SK-N-SH (cell line): ENCODE measurements around the gene UGT2A1. TPM values are rescaled to one million over a fixed set of nuclear protein-coding genes. Genes with fewer than 3 reads are reported as not detected.
"Not testable (repeated sequence)": the region's sequence is repeated elsewhere in the genome, so short reads cannot be mapped to it uniquely, and the experiment has no call there.

Source experiments
- CTCF ChIA-PET: fragments of 300-600, 350-600 bp; formaldehyde crosslinking; extraction: SDS; loops from one replicate; lab custom pipeline; 2021; lab: Yijun Ruan, JAX
- POLR2A ChIA-PET: fragments of 350-600 bp; sonication (Branson Sonifier 250); formaldehyde crosslinking; extraction: SDS; loops from one replicate; lab custom pipeline; 2020; ENCODE audit warnings: antibody characterized with exemption, inconsistent platforms; lab: Yijun Ruan, JAX
- DNase-seq: peaks from one replicate; pipeline ENCODE4 v3.0.0; 2012
- H2AFZ ChIP-seq: fragments of 200-600 bp; sonication (generic); 2 replicates; pipeline ENCODE4 v1.8.1; 2016; ENCODE audit warnings: antibody characterized with exemption, mild to moderate bottlenecking, low read depth
- H3F3A ChIP-seq: fragments of 200-600 bp; sonication (generic); replicated peaks from 2 replicates; pipeline ENCODE3; 2016; ENCODE audit warnings: antibody characterized with exemption, mild to moderate bottlenecking; ENCODE audit not compliant: insufficient read depth
- H3K27ac ChIP-seq, 2 experiments: fragments of 200-500 bp in 1 of 2; fragments of 200-600 bp in 1 of 2; sonication (Bioruptor generic) in 1 of 2; sonication (generic), shearing (Covaris generic) in 1 of 2; 2 replicates each; pipeline versions ENCODE4 v1.5.1 to v1.6.1; 2014 to 2016; ENCODE audit warnings: low read depth in 2 of 2, inconsistent platforms in 1 of 2, low read length in 1 of 2, mild to moderate bottlenecking in 1 of 2, mixed read lengths in 1 of 2
- H3K27me3 ChIP-seq: fragments of 200-600 bp; sonication (generic), shearing (Covaris generic); 2 replicates; pipeline ENCODE4 v1.6.1; 2016; ENCODE audit warnings: mixed run types; ENCODE audit not compliant: insufficient read depth
- H3K36me3 ChIP-seq, 2 experiments: fragments of 200-500 bp in 1 of 2; fragments of 200-600 bp in 1 of 2; sonication (Bioruptor generic) in 1 of 2; sonication (generic) in 1 of 2; replicated peaks in 1 of 2; 2 replicates each; pipeline versions ENCODE3 to v1.5.1; 2014 to 2016; ENCODE audit warnings: low read length in 1 of 2, mild to moderate bottlenecking in 1 of 2; ENCODE audit not compliant: insufficient read depth in 2 of 2, control insufficient read depth in 1 of 2
- H3K4me1 ChIP-seq, 2 experiments: fragments of 200-500 bp in 1 of 2; fragments of 200-600 bp in 1 of 2; sonication (Bioruptor generic) in 1 of 2; sonication (generic), shearing (Covaris generic) in 1 of 2; 2 replicates each; pipeline versions ENCODE4 v1.5.1 to v1.6.1; 2014 to 2016; ENCODE audit warnings: low read depth in 1 of 2, low read length in 1 of 2, mixed run types in 1 of 2; ENCODE audit not compliant: insufficient read depth in 2 of 2, control insufficient read depth in 1 of 2
- H3K4me2 ChIP-seq: fragments of 200-600 bp; sonication (generic), shearing (Covaris generic); 2 replicates; pipeline ENCODE4 v1.6.1; 2017; ENCODE audit warnings: mixed run types
- H3K4me3 ChIP-seq, 2 experiments: fragments of 200-500 bp in 1 of 2; fragments of 200-600 bp in 1 of 2; sonication (Bioruptor generic) in 1 of 2; sonication (generic), shearing (Covaris generic) in 1 of 2; 2 replicates each; pipeline versions ENCODE4 v1.5.1 to v1.8.1; 2014 to 2016; ENCODE audit warnings: low read depth in 2 of 2, inconsistent platforms in 1 of 2, low read length in 1 of 2, mild to moderate bottlenecking in 1 of 2, mixed read lengths in 1 of 2, moderate library complexity in 1 of 2
- H3K79me2 ChIP-seq: fragments of 200-600 bp; sonication (generic); 2 replicates; pipeline ENCODE4 v1.8.1; 2017; ENCODE audit warnings: mild to moderate bottlenecking; ENCODE audit not compliant: insufficient read depth
- H3K9ac ChIP-seq: fragments of 200-600 bp; sonication (generic); 2 replicates; pipeline ENCODE4 v1.6.1; 2017; ENCODE audit warnings: mixed run types
- H3K9me2 ChIP-seq: fragments of 200-600 bp; sonication (generic); 2 replicates; pipeline ENCODE4 v1.6.1; 2017; ENCODE audit warnings: mixed run types
- H3K9me3 ChIP-seq: fragments of 200-600 bp; sonication (generic); 2 replicates; pipeline ENCODE4 v1.6.1; 2017; ENCODE audit warnings: mixed run types, mild to moderate bottlenecking, moderate library complexity
- H4K20me1 ChIP-seq: fragments of 200-600 bp; sonication (generic); 2 replicates; pipeline ENCODE4 v1.6.1; 2017; ENCODE audit warnings: mild to moderate bottlenecking, mixed run types; ENCODE audit not compliant: insufficient read depth
- CHD2 ChIP-seq: fragments of 150-350 bp; IDR thresholded peaks from 2 replicates; pipeline ENCODE4 v1.6.1; 2018; ENCODE audit warnings: low read length; ENCODE audit not compliant: partially characterized antibody
- EP300 ChIP-seq, 2 experiments: IDR thresholded peaks; 2 replicates each; pipeline versions ENCODE4 v1.4.0 to v1.6.1; 2012; ENCODE audit warnings: borderline replicate concordance in 1 of 2, low read depth in 1 of 2, low read length in 1 of 2
- EZH2phosphoT487 ChIP-seq: fragments of 200-600 bp; sonication (generic); IDR thresholded peaks from 2 replicates; pipeline ENCODE4 v1.6.1; 2017; ENCODE audit warnings: low read depth, mixed run types, mild to moderate bottlenecking, antibody characterized with exemption, moderate library complexity, borderline replicate concordance
- FOSL2 ChIP-seq: IDR thresholded peaks from 2 replicates; pipeline ENCODE4 v1.4.0; 2012; ENCODE audit warnings: low read depth, mild to moderate bottlenecking, moderate library complexity, borderline replicate concordance
- FOXJ3 ChIP-seq: sonication (generic); formaldehyde crosslinking; IDR thresholded peaks from 2 replicates; pipeline ENCODE4 v1.5.1; 2020; ENCODE audit warnings: mild to moderate bottlenecking, missing genetic modification reagents
- GABPA ChIP-seq: IDR thresholded peaks from 2 replicates; pipeline ENCODE4 v1.4.0; 2012; ENCODE audit warnings: low read depth, mild to moderate bottlenecking
- MEF2A ChIP-seq: IDR thresholded peaks from 2 replicates; pipeline ENCODE4 v1.4.0; 2012; ENCODE audit warnings: low read depth, borderline replicate concordance
- RAD21 ChIP-seq: IDR thresholded peaks from 2 replicates; pipeline ENCODE4 v1.6.1; 2012; ENCODE audit warnings: mild to moderate bottlenecking, low read length
- RXRA ChIP-seq: IDR thresholded peaks from 2 replicates; pipeline ENCODE4 v1.4.0; 2012; ENCODE audit warnings: low read depth, mild to moderate bottlenecking, borderline replicate concordance
- SMC3 ChIP-seq: IDR thresholded peaks from 2 replicates; pipeline ENCODE4 v1.6.1; 2012; ENCODE audit warnings: low read depth, low read length, improper control_type of control experiment
- TCF12 ChIP-seq: IDR thresholded peaks from 2 replicates; pipeline ENCODE4 v1.4.0; 2012
- WGBS: methylation state at CpG from one replicate; pipeline ENCODE4 v1.1.6; 2017; ENCODE audit warnings: low lambda C conversion rate; 5-methylcytosine and 5-hydroxymethylcytosine counted together
- polyA plus RNA-seq, 3 experiments: library from polyadenylated mRNA; depleted of rRNA; stranded (reverse); fragments of >200 nt; gene quantifications; 2 replicates each; pipeline ENCODE4 v1.2.3, GENCODE V29; 2012
- TF ChIP-seq, protein P1 (sequence below): fragments of 150-350 bp; IDR thresholded peaks from 2 replicates; pipeline ENCODE4 v1.6.1; 2016; ENCODE audit warnings: mild to moderate bottlenecking, low read depth, low read length
- TF ChIP-seq, protein P2 (sequence below): fragments of 200-600 bp; sonication (generic); IDR thresholded peaks from 2 replicates; pipeline ENCODE4 v1.6.1; 2017; ENCODE audit warnings: antibody characterized with exemption, mild to moderate bottlenecking, moderate library complexity
- TF ChIP-seq, protein P3 (sequence below): IDR thresholded peaks from 2 replicates; pipeline ENCODE4; 2012

The UGT2A1 gene
- polyA plus RNA-seq, 1 of the 3 experiments (the other 2 are of a cell fraction), result 0.10 TPM

DNA sequence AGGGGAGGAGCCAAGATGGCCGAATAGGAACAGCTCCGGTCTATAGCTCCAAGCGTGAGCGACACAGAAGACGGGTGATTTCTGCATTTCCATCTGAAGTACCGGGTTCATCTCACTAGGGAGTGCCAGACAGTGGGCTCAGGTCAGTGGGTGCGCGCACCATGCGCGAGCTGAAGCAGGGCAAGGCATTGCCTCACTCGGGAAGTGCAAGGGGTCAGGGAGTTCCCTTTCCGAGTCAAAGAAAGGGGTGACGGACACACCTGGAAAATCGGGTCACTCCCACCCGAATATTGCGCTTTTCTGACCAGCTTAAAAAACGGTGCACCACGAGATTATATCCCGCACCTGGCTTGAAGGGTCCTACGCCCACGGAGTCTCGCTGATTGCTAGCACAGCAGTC, 11.0 kb upstream of the UGT2A1 start:
- H3K27ac ChIP-seq, CTCF ChIA-PET: not testable (repeated sequence)

DNA sequence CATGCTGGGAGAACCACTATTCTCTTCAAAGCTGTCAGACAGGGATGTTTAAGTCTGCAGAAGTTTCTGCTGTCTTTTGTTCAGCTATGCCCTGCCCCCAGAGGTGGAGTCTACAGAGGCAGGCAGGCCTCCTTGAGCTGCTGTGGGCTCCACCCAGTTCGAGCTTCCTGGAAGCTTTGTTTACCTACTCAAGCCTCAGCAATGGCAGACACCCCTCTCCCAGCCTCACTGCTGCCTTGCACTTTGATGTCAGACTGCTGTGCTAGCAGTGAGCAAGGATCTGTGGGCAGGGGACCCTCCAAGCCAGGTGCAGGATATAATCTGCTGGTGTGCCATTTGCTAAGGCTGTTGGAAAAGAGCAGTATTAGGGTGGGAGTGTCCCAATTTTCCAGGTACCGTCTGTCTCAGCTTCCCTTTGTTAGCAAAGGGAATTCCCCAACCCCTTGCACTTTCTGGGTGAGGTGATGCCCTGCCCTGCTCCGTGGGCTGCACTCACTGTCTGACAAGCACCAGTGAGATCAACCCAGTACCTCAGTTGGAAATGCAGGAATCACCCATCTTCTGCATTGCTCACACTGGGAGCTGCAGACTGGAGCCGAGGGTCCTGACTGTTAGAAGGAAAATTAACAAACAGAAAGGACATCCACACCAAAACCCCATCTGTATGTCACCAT, 8.2 kb upstream of the UGT2A1 start:
- not testable (repeated sequence) for H3K4me2 ChIP-seq

More for the DNA sequence above, 11.0 kb upstream of the UGT2A1 start:
- 6% methylated on average over 7 of the region's 22 CpGs for WGBS
- H3K9me2 ChIP-seq, DNase-seq, H3F3A ChIP-seq, H3K79me2 ChIP-seq, H3K9me3 ChIP-seq, H4K20me1 ChIP-seq, H3K9ac ChIP-seq, H3K4me1 ChIP-seq, H3K27me3 ChIP-seq, POLR2A ChIA-PET, H3K36me3 ChIP-seq: not testable (repeated sequence)
- Histone ChIP-seq H3K4me2 (peak overlapping the region; percentile 64), H3K4me3 (peak overlapping the region; percentile 32 to 58; a peak in 3 of 4 replicates), H2AFZ (peak overlapping the region; percentile 63; the same call in 1 of the 2 replicates)

DNA sequence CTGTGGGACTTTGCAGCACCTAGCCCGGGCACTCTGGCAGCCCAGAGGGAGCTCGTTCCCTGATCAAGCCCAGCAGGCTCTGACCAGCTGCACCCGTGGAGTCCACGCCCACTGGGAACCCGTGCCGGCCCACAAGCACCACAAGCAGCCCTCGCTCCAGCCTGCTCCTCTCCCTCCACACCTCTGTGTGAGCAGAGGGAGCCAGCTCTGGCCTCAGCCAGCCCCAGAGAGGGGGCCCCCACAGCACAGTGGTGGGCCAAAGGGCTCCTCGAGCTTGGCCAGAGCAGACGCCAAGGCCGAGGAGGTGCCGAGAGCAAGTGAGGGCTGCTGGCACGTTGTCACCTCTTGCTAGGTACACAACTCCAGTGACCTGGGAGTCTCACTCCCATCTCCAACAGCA, 5.1 kb upstream of the UGT2A1 start:
- H3K36me3 ChIP-seq, result no peaks in the 10 kb centered on the region
- H3K9me2 ChIP-seq, result no peaks in the 10 kb centered on the region
- no peak overlapping the region for H2AFZ ChIP-seq
- H3K4me2 ChIP-seq, result no peak overlapping the region
- no peaks in the 10 kb centered on the region for H3K79me2 ChIP-seq
- no peak overlapping the region for H3K27ac ChIP-seq
- no peak overlapping the region for H3K9ac ChIP-seq
- H3K9me3 ChIP-seq, result no peaks in the 10 kb centered on the region
- ChIA-PET POLR2A (no interaction called here), CTCF (no interaction called here)
- TF ChIP-seq, protein P1, sequence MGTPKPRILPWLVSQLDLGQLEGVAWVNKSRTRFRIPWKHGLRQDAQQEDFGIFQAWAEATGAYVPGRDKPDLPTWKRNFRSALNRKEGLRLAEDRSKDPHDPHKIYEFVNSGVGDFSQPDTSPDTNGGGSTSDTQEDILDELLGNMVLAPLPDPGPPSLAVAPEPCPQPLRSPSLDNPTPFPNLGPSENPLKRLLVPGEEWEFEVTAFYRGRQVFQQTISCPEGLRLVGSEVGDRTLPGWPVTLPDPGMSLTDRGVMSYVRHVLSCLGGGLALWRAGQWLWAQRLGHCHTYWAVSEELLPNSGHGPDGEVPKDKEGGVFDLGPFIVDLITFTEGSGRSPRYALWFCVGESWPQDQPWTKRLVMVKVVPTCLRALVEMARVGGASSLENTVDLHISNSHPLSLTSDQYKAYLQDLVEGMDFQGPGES, result no peak
- TF ChIP-seq FOXJ3 (CRISPR knock-in tag), result no peak
- TF ChIP-seq, protein P2, sequence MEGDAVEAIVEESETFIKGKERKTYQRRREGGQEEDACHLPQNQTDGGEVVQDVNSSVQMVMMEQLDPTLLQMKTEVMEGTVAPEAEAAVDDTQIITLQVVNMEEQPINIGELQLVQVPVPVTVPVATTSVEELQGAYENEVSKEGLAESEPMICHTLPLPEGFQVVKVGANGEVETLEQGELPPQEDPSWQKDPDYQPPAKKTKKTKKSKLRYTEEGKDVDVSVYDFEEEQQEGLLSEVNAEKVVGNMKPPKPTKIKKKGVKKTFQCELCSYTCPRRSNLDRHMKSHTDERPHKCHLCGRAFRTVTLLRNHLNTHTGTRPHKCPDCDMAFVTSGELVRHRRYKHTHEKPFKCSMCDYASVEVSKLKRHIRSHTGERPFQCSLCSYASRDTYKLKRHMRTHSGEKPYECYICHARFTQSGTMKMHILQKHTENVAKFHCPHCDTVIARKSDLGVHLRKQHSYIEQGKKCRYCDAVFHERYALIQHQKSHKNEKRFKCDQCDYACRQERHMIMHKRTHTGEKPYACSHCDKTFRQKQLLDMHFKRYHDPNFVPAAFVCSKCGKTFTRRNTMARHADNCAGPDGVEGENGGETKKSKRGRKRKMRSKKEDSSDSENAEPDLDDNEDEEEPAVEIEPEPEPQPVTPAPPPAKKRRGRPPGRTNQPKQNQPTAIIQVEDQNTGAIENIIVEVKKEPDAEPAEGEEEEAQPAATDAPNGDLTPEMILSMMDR, result no peak
- TF ChIP-seq TCF12, result no peak
- no peak for TF ChIP-seq EP300 (IDR thresholded peaks at IDR 0.05; ENCODE audit: borderline replicate concordance in 1 of 2, low read depth in 1 of 2, low read length in 1 of 2)
- no peak for TF ChIP-seq MEF2A
- no peak for TF ChIP-seq RAD21
- TF ChIP-seq EZH2phosphoT487, result no peak
- TF ChIP-seq, protein P3, sequence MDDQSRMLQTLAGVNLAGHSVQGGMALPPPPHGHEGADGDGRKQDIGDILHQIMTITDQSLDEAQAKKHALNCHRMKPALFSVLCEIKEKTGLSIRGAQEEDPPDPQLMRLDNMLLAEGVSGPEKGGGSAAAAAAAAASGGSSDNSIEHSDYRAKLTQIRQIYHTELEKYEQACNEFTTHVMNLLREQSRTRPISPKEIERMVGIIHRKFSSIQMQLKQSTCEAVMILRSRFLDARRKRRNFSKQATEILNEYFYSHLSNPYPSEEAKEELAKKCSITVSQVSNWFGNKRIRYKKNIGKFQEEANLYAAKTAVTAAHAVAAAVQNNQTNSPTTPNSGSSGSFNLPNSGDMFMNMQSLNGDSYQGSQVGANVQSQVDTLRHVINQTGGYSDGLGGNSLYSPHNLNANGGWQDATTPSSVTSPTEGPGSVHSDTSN, result no peak
- TF ChIP-seq GABPA, result no peak
- no peak for TF ChIP-seq SMC3
- no peak for TF ChIP-seq FOSL2
- no peak for TF ChIP-seq CHD2
- no peak for TF ChIP-seq RXRA
- whole genome bisulfite sequencing, result no CpG with 5 or more reads among the region's 12 CpGs
- no peaks in the 10 kb centered on the region for H3F3A ChIP-seq
- H3K4me1 ChIP-seq, result no peaks in the 10 kb centered on the region
- H3K27me3 ChIP-seq, result no peaks in the 10 kb centered on the region
- no peak overlapping the region for H3K4me3 ChIP-seq
- H4K20me1 ChIP-seq, result no peaks in the 10 kb centered on the region
- no peak for DNase-seq

More for the DNA sequence above, 8.2 kb upstream of the UGT2A1 start:
- H2AFZ ChIP-seq, H3K36me3 ChIP-seq, H3K4me1 ChIP-seq, POLR2A ChIA-PET, H3K9me2 ChIP-seq, H4K20me1 ChIP-seq, H3K9me3 ChIP-seq, H3K27me3 ChIP-seq, H3K27ac ChIP-seq, H3K79me2 ChIP-seq, DNase-seq, H3K9ac ChIP-seq, CTCF ChIA-PET, H3K4me3 ChIP-seq, H3F3A ChIP-seq: not testable (repeated sequence)
- 0% methylated on average over 4 of the region's 4 CpGs for WGBS
